ENCODE measurements around the gene SPAG9. TPM values are rescaled to one million over a fixed set of nuclear protein-coding genes. Genes with fewer than 3 reads are reported as not detected.

SPAG9 gene
- total and polyA plus RNA-seq, 2 of the 8 experiments (the other 6 are each of a cell fraction or from before 2014, with no cell fraction given), result 9.8 to 63.8 TPM

- Histone ChIP-seq H2AFZ (ENCODE audit: low read length) (peak overlapping the region; percentile 76), H3K18ac (ENCODE audit: extremely low read depth, low read length) (peak overlapping the region; percentile 71), H3K4me1 (replicated peaks in 1 of 4; ENCODE audit: control insufficient read depth in 3 of 4, insufficient read depth in 4 of 4, low read length in 3 of 4) (peaks cover 3 to 34% (median 22%) of the 10 kb centered on the region in 4 experiments), H3K4ac (replicated peaks; ENCODE audit: insufficient read length, low read depth, low read length) (no peak overlapping the region), H2BK5ac (ENCODE audit: low read depth, low read length) (peak overlapping the region; percentile 72; the same call in 1 of the 2 replicates), H2AK5ac (ENCODE audit: low read depth, low read length) (no peak overlapping the region), H4K5ac (ENCODE audit: insufficient read length, low read depth, low read length) (peak overlapping the region; percentile 3), H3K4me2 (ENCODE audit: insufficient read depth in 1 of 2, low read depth in 2 of 2, low read length in 2 of 2) (peak overlapping the region; percentile 14 to 44; a peak in 2 of 4 replicates), H3K27me3 (replicated peaks in 1 of 4; ENCODE audit: control insufficient read depth in 3 of 4, extremely low read depth in 1 of 4, insufficient read depth in 3 of 4, low read length in 3 of 4) (no peaks in the 10 kb centered on the region), H4K8ac (ENCODE audit: extremely low read depth, insufficient read depth, low read length) (no peak overlapping the region), H3K23me2 (ENCODE audit: low read depth, low read length) (no peaks in the 10 kb centered on the region), H3K79me2 (ENCODE audit: control insufficient read depth in 1 of 2, insufficient read depth in 2 of 2, low read length in 2 of 2) (no peaks in the 10 kb centered on the region), H4K91ac (replicated peaks; ENCODE audit: insufficient read length, low read length) (peak overlapping the region; percentile 19), H2BK120ac (replicated peaks; ENCODE audit: low read depth, low read length) (peak overlapping the region; percentile 52), H3K36me3 (ENCODE audit: control insufficient read depth in 2 of 4, insufficient read depth in 4 of 4, low read length in 3 of 4) (no peaks in the 10 kb centered on the region), H2BK20ac (ENCODE audit: low read length) (peak overlapping the region; percentile 62), H2BK15ac (ENCODE audit: low read length) (0 out of 2 replicates have a peak overlapping the region, but pooled peaks have one; percentile 53), H3K79me1 (ENCODE audit: low read depth, low read length) (no peaks in the 10 kb centered on the region), H3K56ac (replicated peaks; ENCODE audit: insufficient read length, low read depth, low read length) (no peak overlapping the region), H3K27ac (ENCODE audit: low read depth, low read length) (peak overlapping the region; percentile 51; the same call in 1 of the 2 replicates), H3K23ac (ENCODE audit: insufficient read length) (no peak overlapping the region), H3K9me3 (ENCODE audit: insufficient read depth in 2 of 2, low read depth in 1 of 2, low read length in 1 of 2) (no peaks in the 10 kb centered on the region), H2BK12ac (ENCODE audit: low read depth, low read length) (peak overlapping the region; percentile 94; the same call in 1 of the 2 replicates), H3K9ac (replicated peaks in 1 of 4; ENCODE audit: extremely low read depth in 1 of 4, low read depth in 3 of 4, low read length in 3 of 4) (no peak overlapping the region; a peak in 1 of 7 replicates), H3K4me3 (ENCODE audit: extremely low read depth in 1 of 4, insufficient read depth in 2 of 4, low read depth in 3 of 4, low read length in 4 of 4) (no peak overlapping the region), H3K14ac (ENCODE audit: insufficient read length) (no peak overlapping the region), H4K20me1 (replicated peaks in 1 of 2; ENCODE audit: control insufficient read depth in 1 of 2, insufficient read depth in 2 of 2, low read length in 2 of 2) (no peaks in the 10 kb centered on the region)
- peak; percentile 50; the same call in 1 of the 2 replicates for TF ChIP-seq MAX (IDR thresholded peaks at IDR 0.05)
- TF ChIP-seq ATF3 (IDR thresholded peaks at IDR 0.05; ENCODE audit: insufficient read depth, low read depth, low read length), result no peak
- TF ChIP-seq POLR2A (IDR thresholded peaks at IDR 0.05; ENCODE audit: control extremely low read depth in 1 of 2, low read depth in 2 of 2, low read length in 2 of 2), result peak in 1 of 2 experiments; percentile 23; a peak in 1 of 3 replicates
- 0 out of 4 replicates have a peak, but pooled peaks of 1 of the 2 experiments have one; percentile 25 for TF ChIP-seq SIN3A (conservative IDR thresholded peaks at IDR 0.05 in 1 of 2, IDR thresholded peaks at IDR 0.05 in 1 of 2; ENCODE audit: low read depth in 1 of 2, low read length in 2 of 2)
- TF ChIP-seq HDAC6 (IDR thresholded peaks at IDR 0.05; ENCODE audit: low read depth, low read length), result no peak
- no peak for TF ChIP-seq SIRT6 (IDR thresholded peaks at IDR 0.05; ENCODE audit: low read length)
- TF ChIP-seq TCF12 (IDR thresholded peaks at IDR 0.05; ENCODE audit: low read depth, low read length), result 0 out of 2 replicates have a peak, but pooled peaks have one; percentile 36
- CTCF ChIA-PET (ENCODE audit: partially characterized antibody), result interaction anchor here (0.8 to 21.7 kb wide), 17 partner anchors 9 to 169 kb away, joined by 3 to 735 read pairs (median 4); partner anchors contain the start of gene TOB1
- FAIRE-seq (no peak), DNase-seq (ENCODE audit: low read depth in 1 of 2, low spot score in 2 of 2) (no peak)
- 60% methylated on average over 17 of the region's 17 CpGs; no CpG with 5 or more reads in 1 of the 2 experiments for WGBS, 2 experiments (ENCODE audit: extremely low coverage in 1 of 2, insufficient coverage in 1 of 2, insufficient read length in 1 of 2, insufficient replicate concordance in 2 of 2, low coverage in 1 of 2, low lambda C conversion rate in 2 of 2, missing lambda C conversion rate in 1 of 2)
- POLR2A ChIA-PET (ENCODE audit: partially characterized antibody), result interaction anchor here (0.8 to 21.0 kb wide), 7 partner anchors 9 to 212 kb away, joined by 3 to 308 read pairs (median 3); partner anchors contain the start of genes NME2 and TOB1
These were observed 166.7 kb downstream of the SPAG9 start for GRCh38 chr17:50953831-50954601.

All from H1 (cell line).